NCI-H146 (cell line): ENCODE results near the gene SPATA1.
"Not testable (repeated sequence)": the region's sequence is repeated elsewhere in the genome, so short reads cannot be mapped to it uniquely, and the experiment has no call there.

Experiments
- DNase-seq: peaks from one replicate; lab custom pipeline; 2025; lab: John Stamatoyannopoulos, UW

SPATA1 gene, protein sequence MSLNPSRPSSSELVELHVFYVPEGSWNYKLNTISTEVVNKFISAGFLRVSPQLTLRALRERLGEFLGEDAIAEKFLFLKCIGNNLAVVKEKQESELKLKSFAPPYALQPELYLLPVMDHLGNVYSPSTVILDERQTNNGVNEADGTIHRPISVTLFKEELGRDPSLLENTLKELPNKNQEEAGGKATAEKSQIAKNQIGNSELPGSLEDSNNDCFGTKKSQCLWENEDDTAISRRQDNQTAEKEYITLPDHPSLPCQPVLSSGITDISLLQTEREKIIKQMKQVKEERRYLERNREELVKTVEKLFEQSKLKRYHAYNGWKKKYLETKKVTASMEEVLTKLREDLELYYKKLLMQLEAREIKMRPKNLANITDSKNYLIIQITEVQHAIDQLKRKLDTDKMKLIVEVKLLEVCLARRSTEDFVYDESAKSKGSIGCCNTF

DNA sequence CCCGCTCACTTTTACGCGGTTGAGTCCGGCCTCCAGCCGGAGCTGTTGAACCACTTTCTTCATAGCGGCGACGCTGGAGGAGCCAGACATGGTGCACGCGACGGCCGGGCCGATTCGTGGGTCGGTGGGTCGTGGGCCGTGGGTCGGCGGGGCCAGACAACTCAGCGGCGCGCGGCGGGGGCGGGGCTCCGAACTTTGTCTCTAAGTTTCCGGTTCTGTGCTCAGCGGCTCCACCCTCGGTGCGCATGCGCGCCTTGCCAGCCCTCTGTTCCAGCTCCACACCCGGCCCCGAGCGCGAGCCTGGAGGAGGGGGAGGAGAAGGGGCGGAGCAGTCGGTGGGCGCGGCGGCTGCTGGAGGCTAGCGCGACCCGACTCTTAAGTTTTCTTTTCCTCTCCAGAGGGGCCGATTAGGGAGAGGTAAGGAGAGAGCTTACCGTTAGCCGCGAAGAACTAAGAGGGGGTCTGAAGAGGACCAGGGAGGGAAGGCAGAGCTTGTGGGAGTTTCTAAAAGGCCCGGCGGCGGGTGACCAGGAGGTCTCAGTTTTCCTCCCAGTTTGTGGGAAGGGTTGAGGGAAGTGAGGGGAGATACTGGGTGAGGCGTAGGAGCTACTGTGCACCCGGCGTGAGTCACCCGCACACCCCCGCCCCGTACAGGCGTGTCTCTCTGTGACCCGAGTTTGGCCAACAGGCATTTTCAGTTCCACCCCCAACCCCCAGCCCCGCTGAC lies at the start of gene SPATA1, which contains the start of gene GNG5:
SPATA1 (plus strand) TSS at position 385 of the 727 bp plus-strand sequence. CDS start 9,974 bp downstream, outside the sequence.
GNG5 (minus strand) TSS at position 580 of the 727 bp plus-strand sequence; CDS start at position 90, 490 bp downstream.
- peak; percentile 95 for DNase-seq

DNA sequence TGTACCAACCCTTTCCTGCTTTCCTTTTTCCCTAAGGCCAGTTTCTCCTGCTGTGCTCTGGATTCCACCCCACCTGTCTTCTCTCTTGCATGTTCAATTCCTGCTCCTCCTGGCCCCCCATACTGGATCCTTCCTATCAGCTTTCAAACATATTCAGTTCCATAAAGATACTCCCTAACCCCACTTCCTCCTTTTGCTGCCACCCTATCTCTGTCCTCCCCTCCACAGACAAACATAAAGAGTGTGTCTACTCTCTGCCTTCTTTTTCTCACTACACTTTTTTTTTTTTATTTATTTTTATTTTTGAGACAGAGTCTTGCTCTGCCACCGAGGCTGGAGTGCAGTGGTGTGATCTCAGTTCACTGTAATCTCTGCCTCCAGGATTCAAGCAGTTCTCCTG lies 44.1 kb upstream of the SPATA1 start:
- DNase-seq: no peak

DNA sequence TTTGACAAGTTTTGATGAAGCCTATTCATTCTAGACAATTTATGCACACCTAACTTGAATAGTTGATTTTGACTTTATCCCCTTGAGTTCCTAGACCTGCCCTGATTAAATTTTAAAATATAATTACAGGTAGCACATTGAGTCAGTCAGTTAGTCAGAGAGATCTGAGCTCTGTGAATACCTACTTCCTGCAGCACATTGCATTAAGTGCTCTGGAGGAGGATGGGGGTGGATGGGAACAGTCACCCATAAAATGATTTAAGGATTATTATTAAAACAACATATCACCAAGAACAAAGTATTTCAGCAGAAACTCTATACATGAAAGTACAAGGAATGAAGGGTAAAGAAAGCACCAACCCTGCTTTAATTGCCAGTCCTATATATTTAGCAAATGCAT lies 38.9 kb upstream of the SPATA1 start:
- no peak for DNase-seq

DNA sequence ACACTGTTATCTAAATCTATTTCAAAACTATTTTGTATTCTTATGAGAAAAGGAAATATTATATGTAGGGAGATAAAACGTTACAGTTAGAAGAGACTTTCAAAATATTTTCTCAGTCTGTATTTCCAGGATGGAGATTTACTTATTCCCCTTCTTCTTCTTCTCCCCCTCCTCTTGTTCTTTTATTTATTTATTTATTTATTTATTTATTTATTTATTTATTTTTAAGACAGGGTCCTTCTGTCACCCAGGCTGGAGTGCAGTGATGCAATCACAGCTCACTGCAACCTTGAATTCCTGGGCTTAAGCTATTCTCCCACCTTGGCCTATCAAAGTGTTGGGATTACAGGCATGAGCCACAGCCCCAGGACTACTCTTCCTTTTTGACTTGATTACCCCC lies 30.0 kb upstream of the SPATA1 start:
- DNase-seq: no peak

DNA sequence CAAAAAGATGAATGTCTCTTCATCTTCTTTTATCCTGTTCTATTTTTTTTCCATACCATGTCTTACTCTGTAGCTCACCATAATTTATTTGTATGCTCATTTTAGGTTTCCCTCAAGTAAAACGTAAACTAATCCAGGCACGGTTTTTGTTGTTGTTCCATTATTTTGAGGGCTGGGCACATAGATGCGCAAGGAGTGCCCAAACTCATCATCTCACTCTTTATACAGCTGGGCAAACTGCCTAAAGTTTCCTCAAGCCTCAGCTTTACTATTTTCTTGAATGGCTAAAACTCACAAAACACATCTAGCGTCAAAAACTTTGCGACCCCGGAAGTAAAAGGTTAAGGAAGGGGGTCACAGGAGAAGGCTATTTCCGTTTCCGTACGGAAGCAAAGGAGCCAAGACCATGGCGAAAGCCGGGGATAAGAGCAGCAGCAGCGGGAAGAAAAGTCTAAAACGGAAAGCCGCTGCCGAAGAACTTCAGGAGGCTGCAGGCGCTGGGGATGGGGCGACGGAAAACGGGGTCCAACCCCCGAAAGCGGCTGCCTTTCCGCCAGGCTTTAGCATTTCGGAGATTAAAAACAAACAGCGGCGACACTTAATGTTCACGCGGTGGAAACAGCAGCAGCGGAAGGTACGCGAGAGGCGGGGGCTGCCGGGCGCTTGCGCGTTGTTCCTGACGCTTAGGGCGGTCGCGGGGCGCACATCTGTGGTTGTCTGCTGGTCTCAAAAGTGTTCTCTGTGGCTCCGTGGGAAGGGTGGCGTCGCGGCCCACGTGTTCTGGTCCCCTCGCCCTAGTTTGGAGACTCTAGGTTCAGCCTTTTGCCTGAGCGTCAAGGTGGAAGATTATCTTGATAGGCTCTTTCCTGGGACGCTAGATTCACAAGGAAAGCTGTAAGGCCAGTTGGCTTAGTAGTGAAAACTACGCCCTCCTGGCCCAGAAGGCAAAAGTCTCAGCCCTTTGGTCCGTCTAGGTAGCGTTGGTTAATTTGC lies 27.0 kb upstream of the SPATA1 start, which contains the start of gene RPF1:
RPF1 (plus strand) TSS at position 391 of the 993 bp plus-strand sequence; CDS start at position 407, 16 bp downstream.
- DNase-seq: peak; percentile 79

DNA sequence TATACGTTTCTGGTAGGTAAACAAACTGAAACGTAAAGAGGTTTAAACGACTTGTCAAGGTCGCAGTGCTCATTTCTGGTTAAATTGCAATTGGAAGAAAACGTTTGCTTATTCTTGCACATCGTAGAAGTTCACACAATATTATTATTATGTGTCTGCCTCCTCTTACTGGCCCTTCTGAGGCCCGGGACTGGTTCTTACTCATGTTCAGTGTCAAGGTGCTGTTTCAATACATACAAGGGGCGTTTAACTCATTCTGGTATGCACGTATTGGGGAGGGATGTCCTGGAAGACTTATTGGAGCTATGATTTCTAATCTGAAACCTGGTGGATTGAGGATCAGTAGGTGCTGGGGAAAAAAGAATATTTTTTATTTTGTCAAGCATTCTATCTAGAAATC lies 26.2 kb upstream of the SPATA1 start:
- DNase-seq: no peak

DNA sequence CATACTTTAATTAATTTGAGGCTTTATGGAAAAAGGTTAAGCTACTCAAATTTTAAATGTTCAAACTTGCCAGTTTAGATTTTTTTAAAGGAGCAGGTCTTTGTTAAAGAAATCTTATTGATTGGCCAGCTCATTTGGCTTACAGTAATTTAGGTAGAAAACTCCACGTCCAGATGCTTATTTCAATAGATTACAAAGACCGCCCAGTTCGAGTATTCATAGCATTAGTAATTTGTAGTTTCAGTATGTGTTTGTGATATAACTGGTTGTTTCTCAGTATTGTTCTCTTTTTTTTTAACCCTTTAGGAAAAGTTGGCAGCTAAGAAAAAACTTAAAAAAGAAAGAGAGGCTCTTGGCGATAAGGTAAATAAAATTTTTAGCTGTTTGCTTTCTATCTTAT lies 25.5 kb upstream of the SPATA1 start:
- DNase-seq: no peak

DNA sequence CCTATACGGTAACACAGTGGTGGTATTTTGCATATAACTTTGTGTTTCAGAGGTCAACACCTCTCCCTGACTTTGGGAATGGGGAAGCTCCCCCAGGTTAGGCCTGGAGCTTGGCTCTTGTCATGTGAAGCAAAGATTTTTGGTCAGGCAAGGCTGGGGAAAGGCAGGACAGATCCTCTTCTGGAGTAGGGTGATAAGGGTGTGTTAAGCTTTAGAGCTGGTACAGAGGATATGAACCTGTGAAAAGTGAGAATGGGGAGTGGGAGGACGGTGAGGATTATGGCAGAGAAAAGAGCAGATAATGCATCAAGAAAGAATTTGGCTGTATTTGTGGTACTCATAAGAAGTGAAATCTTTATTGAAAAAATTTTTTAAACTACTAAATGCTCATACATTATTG lies 24.9 kb upstream of the SPATA1 start:
- DNase-seq: no peak

DNA sequence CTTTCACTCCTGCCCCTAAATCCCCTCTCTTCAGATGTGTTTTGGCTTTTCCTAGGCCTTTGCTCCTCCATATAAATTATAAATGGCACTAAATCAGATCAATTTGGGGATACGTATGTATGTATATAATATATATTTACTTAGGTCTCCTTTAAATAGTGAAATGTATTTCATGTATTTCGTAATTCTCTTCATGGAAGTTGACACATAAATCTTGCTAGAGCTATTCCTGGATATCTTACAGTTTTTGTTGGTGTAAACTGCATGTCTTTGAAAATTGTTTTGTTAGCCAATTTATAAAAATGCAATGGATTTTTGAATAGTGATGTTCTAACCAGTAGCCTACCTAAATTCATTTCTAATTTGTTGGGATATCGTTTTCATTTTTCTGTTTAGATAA lies 18.1 kb upstream of the SPATA1 start:
- no peak for DNase-seq

DNA sequence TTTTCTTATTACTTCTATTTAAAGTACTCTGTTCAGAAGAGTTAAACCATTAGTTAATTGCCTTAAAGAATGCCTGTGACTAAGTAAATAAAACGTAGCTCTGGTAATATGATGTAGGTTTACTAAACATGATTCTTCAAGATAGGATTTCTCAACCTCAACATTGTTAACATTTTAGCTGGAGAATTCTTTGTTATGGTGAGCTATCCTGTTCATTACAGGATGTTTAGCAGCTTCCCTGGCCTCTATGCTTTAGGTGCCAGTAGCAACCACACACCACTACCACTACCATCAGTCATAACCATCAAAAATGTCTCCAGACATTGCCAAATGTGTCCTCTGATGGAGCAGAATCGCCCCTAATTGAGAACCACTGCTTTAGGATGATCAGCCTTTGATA lies 16.4 kb upstream of the SPATA1 start:
- no peak for DNase-seq

DNA sequence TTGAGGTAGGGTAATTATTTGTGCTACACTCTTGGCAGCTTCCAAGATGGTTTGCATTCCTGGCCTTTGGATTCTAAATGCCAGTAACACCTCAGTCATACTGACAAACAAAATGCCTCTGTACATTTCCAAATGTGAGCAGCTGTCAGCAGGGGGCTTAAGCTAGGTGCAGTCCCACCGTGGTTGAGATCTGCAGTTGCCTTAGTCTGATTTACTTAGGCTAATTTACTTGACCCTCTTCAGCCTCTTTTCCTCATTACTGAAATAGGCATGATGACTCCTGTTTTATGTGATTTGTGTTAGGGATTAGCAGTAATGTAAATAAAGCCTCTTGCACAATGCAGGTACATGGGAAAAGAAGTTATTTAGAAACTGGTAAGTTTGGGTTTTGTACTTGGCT lies 13.5 kb upstream of the SPATA1 start:
- no peak for DNase-seq

DNA sequence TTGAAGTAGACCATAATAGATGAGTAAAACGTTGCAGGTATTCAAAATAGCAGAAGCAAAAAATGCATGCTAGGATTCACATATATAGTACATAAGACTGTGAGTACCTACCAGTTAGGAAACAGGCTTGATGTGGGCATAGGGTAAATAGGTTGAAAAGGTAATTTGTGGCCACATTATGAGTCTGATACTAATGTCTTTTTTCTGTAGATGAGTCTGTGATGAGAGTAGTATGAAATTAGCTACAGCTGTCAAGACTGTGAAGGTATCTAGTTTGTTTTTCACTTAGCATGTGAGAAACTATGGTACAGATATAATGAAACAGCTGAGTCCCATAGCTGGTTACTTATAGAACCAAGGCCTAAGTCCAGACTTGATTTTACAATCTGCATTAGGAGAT lies 12.4 kb upstream of the SPATA1 start:
- DNase-seq: no peak

DNA sequence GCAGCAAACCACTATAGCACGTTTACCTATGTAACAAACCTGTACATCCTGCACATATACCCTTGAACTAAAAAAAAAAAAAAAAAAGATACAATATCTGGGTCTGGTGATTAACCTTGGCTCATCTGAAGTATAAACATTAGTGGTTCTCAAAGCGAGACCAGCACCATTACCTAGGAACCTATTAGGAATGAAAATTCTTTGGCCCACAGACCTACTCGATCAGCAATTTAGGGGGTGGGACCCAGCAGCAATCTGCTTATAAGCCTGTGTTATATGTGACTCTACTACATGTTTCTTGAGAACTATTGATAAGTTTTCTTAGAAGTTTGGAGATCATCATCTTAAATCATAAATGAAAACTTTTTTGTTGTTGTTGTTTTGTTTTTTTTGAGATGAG lies 9.7 kb upstream of the SPATA1 start:
- no peak for DNase-seq

DNA sequence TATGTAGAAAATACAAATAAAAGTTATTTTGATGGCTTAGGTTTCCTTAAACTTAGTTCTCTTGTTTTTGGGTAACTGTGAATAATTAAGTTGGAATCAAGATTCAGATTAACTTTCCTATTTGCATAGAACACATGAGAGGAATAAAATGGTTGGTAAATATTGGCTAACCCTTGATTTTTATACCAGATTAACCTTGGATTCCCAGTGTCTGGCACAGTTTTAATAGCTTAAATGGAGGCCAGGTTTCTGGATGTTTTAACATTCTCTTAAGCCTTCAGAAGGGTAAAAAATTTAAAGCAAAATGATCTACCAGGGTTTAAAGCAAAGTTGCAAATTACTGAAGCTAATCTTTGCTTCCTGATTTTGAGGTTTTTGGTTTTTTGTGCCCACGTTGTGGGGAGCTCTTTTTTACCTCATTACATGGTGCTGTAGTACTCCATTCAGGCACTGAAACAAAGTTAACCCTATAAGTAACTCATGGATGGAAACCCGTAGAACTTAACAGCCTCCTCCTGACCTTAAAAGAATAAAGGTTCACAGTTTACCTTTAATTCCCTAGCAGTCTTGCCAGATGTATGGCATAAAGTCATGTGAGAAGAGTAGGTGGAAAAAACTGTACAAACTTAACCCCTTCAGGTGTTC lies 8.4 kb upstream of the SPATA1 start:
- no peak for DNase-seq

DNA sequence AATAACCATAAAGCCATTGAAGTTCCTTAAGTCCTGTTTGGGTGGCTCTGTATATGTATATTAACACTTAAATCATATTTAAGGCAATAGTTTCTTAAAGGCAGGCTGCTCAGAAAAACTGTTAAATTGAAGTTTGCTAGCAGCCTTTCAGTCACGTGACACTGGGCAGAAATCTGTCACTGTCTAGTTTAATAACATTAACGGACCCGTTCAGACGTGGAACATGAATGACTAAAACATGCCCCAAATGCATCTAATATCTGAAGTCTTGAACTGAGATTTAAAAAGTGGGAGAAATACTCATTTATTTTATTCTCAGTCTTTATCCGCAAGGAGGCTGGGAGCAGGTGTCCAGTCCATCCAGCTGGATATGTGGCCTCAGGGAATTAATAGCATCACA lies 3.3 kb upstream of the SPATA1 start:
- no peak for DNase-seq

DNA sequence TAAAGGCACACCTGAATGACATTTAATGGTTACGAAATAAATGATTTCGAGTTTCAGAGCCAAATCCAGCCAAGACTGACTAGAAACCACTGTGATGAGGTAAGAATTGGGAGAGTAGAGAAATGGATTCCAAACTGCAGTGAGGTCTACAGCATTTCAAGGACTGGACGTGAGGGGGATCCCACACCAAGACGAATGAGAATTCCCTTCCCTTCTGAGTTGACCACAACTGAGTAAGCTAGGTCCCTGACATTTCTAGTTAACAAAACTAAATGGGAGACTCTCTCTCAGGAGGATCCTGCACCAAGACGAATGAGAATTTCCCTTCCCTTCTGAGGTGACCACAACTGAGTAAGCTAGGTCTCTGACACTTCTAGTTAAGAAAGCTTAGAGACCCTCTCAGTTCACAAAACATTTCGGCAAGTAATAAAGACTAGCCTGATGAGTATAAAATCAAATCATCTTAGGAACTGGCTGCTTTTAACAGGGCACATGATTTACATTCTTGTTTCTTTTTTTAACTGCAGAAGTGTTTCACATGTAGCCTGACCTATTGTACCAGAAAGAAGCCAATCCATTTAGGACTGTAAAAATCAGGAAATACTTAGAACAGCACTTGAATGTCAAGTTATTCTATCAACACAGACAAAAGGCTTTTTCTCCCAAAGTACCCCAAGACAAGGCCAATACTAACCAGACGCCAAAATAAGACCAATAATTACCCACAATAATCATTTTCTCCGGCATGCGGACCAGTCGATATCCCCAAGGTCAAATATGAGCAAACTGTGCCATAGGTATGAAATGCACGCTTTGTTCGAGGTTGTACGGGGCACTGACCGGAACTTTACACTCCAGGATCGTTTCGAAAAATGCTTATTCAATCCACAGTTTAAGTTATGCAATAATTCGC lies 1.4 kb upstream of the SPATA1 start:
- peak; percentile 16 for DNase-seq

DNA sequence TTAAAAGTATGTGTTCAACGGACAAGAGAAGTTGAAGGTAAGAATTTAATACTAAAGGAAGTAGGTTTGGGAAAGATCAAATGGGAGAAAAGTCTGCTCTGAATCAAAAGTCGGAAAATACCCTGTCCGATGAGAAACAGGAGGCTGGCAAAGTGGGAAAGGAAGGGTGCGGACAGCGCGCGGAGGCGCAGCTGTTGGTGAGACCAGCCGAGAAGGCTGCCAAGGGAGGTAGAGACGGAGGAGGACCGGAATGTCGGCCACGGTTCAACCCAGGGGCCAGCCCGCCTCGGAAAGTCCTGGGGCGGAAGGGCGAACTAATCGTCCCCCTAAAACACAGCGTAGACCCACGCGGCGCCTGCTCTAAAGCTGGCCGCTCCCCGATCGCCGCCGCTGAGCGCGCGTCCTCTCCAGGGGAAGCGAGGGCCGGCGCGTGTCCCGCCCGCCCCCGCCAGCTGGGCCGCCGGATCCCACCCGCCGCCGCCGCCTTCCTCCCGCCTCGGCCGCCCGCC lies 639 bp upstream of the SPATA1 start:
- DNase-seq: peak; percentile 77

DNA sequence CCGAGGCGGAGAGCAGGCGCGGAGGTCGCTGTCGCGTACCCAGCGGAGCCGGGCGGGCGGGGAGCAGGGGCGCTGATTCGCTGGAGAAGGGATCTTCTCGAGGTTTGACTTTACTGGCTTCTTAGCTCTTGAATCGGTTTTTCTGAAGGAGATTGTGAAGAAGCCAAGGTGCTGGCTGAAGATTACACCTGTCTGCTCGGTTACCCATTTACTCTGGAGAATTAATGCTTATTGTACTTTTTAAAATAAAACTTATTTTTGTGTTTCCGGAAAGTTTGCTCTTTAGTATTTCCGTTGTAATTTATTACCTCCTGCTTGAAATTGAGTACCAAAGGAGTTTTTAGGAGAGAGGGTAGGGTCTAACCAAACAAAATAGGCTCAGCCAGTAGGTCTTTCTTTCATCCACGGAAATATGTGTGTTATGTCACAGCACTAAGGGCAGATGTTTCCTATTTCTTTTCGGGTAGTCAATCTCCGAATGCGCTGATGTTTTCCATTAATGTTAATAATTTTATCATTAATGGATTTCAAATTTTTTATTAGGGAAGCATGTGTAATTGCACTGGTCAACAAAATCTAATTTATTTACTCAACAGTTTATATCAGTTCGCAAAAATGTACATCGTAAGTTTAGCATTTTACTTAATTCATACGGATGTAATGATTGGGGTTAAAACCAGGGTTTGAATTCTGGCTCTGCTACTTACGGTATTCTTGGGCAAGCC lies 705 bp downstream of the SPATA1 start:
- DNase-seq: no peak

DNA sequence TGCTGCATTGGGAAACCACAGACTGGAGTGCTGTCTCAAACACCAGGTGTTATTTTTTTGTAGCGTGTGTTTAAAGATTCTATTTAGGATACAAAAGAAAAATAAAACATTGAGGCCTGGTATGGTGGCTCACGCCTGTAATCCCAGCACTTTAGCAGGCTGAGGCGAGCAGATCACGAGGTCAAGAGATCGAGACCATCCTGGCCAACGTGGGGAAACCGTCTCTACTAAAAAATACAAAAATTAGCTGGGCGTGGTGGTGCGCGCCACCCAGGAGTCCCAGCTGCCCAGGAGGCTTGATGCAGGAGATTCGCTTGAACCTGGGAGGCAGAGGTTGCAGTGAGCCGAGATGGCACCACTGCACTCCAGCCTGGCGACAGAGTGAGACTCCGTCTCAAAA lies 1.7 kb downstream of the SPATA1 start:
- DNase-seq: not testable (repeated sequence)
